ENCODE data around the gene GGA1.

Gene GGA1

GRCh38 chr22:37657590-37658132, 49.0 kb downstream of the GGA1 start:
- no peak for DNase-seq (ENCODE audit: low read depth)
- H3K4me3 ChIP-seq (ENCODE audit: low read depth, low read length): peak overlapping the region; percentile 57
- TF ChIP-seq, protein P1, sequence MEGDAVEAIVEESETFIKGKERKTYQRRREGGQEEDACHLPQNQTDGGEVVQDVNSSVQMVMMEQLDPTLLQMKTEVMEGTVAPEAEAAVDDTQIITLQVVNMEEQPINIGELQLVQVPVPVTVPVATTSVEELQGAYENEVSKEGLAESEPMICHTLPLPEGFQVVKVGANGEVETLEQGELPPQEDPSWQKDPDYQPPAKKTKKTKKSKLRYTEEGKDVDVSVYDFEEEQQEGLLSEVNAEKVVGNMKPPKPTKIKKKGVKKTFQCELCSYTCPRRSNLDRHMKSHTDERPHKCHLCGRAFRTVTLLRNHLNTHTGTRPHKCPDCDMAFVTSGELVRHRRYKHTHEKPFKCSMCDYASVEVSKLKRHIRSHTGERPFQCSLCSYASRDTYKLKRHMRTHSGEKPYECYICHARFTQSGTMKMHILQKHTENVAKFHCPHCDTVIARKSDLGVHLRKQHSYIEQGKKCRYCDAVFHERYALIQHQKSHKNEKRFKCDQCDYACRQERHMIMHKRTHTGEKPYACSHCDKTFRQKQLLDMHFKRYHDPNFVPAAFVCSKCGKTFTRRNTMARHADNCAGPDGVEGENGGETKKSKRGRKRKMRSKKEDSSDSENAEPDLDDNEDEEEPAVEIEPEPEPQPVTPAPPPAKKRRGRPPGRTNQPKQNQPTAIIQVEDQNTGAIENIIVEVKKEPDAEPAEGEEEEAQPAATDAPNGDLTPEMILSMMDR (conservative IDR thresholded peaks at IDR 0.05; ENCODE audit: low read depth, low read length): no peak

- peak; percentile 100 for DNase-seq (ENCODE audit: low read depth)
- TF ChIP-seq, protein P1 (conservative IDR thresholded peaks at IDR 0.05; ENCODE audit: low read depth, low read length): no peak
- H3K4me3 ChIP-seq (ENCODE audit: low read depth, low read length): peak within 1 kb of the TSS; percentile 69
Observed at GRCh38 chr22:37658133-37659065, 49.8 kb downstream of the GGA1 start, which contains the start of gene PDXP. Gene PDXP, plus strand, starts transcription at chr22:37658723. Its CDS starts 60 bp downstream, at chr22:37658783.

- peak overlapping the region; percentile 69 for H3K4me3 ChIP-seq (ENCODE audit: low read depth, low read length)
- TF ChIP-seq, protein P1 (conservative IDR thresholded peaks at IDR 0.05; ENCODE audit: low read depth, low read length): no peak
- DNase-seq (ENCODE audit: low read depth): no peak
Observed at GRCh38 chr22:37659066-37659896, 50.6 kb downstream of the GGA1 start.

DNA sequence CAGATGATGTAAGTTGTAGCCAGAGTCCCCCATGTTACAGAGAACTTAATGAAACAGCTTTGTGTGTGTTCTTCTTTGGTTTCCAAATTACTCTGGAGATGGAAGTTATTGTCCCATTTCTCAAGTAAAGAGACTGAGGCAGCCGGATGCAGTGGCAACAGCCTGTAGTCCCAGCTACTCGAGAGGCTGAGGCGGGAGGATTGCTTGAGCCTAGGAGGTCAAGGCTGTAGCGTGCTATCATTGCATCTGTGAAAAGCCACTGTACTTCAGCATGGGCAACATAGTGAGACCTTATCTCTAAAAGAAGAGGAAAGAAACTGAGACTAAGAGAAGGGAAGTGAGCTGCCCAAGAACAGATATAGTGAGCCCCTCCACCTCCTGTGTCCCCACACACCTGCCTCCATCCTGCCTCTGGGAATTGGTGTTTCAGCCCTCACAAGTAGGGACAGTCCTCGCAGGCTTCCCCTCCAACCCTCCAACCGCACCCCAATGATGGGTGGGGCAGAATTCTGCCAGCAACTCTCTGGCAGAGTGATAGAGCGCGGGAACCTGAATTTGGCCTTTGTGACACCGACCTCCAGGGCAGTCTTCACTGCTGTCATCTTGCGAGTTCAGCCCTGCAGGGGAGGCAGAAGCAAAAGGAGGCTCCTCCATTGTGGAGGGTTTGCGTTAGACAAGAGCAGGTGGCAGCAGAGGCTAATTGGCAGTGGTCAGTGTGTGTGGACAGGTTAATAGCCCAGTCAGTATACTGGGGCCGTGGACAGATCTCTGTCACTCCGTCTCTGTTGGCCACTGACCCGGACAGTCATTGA, 51.5 kb downstream of the GGA1 start:
- TF ChIP-seq, protein P1 (conservative IDR thresholded peaks at IDR 0.05; ENCODE audit: low read depth, low read length): no peak
- peak overlapping the region; percentile 69 for H3K4me3 ChIP-seq (ENCODE audit: low read depth, low read length)
- DNase-seq (ENCODE audit: low read depth): no peak

DNA sequence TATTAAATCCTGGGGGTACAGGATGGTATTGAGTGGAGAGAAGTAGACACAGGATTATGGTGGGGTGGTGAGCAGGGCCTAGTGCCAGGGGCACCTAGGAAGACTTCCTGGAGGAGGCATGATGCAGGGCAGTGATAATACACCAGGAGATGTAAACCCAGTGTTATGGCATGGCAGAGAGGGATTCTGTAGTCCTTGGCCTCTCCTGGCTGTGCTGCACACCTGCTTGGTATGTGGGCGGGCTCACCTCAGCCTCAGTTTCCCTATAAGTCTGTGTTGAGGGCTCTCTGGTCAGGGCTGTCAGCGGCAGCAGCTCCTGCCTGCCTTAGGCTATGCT, 52.0 kb downstream of the GGA1 start:
- no peak overlapping the region for H3K4me3 ChIP-seq (ENCODE audit: low read depth, low read length)
- no peak for DNase-seq (ENCODE audit: low read depth)
- TF ChIP-seq, protein P1 (conservative IDR thresholded peaks at IDR 0.05; ENCODE audit: low read depth, low read length): no peak

All from choroid plexus epithelial cell (primary cell).